Measurements from ENCODE around the gene DAB2IP. TPM values are rescaled to one million over a fixed set of nuclear protein-coding genes. Genes with fewer than 3 reads are reported as not detected.

Gene DAB2IP
- total RNA-seq, 1 donor from 2014 or later: 41.7 TPM

DNA sequence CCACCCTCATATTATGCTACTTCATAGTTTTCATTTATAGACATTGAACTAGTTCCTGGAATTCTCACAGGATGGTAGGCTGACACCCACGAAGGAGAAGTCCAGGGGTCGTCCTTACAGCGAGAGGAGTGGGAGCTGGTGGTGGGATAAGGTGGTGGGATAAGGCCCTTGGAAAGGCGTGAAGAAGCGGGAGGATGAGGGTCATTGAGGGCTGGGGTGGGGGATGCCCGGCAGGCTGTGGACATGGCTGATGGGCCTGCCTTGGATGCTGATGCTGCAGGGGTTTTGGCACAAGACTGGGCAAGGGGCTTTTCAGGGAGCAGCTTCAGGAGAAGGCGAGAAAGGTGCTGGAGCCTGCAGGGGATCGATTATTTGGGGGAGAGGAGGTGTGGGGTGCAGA is 9.4 kb downstream of the DAB2IP start:
- no peaks in the 10 kb centered on the region for H3K79me2 ChIP-seq (ENCODE audit: insufficient read depth, low read length)
- peaks cover 19% of the 10 kb centered on the region for H3K4me1 Mint-ChIP-seq (ENCODE audit: low read depth, unreplicated experiment)
- no peaks in the 10 kb centered on the region for H3K9me3 Mint-ChIP-seq (ENCODE audit: unreplicated experiment)
- DNase-seq (ENCODE audit: low read depth) (no peak), FAIRE-seq (no peak)
- H3K9ac ChIP-seq (ENCODE audit: low read length): no peak overlapping the region
- no peak overlapping the region for H3K4me3 Mint-ChIP-seq (ENCODE audit: unreplicated experiment)
- H3K27ac Mint-ChIP-seq (ENCODE audit: unreplicated experiment): peak overlapping the region; percentile 44
- no peak for TF ChIP-seq EZH2 (IDR thresholded peaks at IDR 0.05; ENCODE audit: insufficient read depth, low read length)
- TF ChIP-seq, protein P1, sequence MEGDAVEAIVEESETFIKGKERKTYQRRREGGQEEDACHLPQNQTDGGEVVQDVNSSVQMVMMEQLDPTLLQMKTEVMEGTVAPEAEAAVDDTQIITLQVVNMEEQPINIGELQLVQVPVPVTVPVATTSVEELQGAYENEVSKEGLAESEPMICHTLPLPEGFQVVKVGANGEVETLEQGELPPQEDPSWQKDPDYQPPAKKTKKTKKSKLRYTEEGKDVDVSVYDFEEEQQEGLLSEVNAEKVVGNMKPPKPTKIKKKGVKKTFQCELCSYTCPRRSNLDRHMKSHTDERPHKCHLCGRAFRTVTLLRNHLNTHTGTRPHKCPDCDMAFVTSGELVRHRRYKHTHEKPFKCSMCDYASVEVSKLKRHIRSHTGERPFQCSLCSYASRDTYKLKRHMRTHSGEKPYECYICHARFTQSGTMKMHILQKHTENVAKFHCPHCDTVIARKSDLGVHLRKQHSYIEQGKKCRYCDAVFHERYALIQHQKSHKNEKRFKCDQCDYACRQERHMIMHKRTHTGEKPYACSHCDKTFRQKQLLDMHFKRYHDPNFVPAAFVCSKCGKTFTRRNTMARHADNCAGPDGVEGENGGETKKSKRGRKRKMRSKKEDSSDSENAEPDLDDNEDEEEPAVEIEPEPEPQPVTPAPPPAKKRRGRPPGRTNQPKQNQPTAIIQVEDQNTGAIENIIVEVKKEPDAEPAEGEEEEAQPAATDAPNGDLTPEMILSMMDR (IDR thresholded peaks at IDR 0.05; ENCODE audit: insufficient read depth, low read depth, low read length): no peak
- H3K36me3 ChIP-seq (ENCODE audit: insufficient read depth, low read length): no peaks in the 10 kb centered on the region
- no peak overlapping the region for H3K4me2 ChIP-seq (ENCODE audit: low read length)
- peaks cover 2% of the 10 kb centered on the region for H3K27me3 Mint-ChIP-seq (ENCODE audit: low read depth, unreplicated experiment)
- H3K27me3 ChIP-seq (ENCODE audit: insufficient read depth, low read length): peaks cover 2% of the 10 kb centered on the region
- H3K9me3 ChIP-seq (ENCODE audit: insufficient read depth, low read depth, low read length): no peaks in the 10 kb centered on the region
- peaks cover 14% of the 10 kb centered on the region for H3K36me3 Mint-ChIP-seq (ENCODE audit: low read depth, unreplicated experiment)
- H3K4me3 ChIP-seq (ENCODE audit: insufficient read depth, low read depth, low read length): no peak overlapping the region
- no peak overlapping the region for H2AFZ ChIP-seq (ENCODE audit: low read depth, low read length)
- H3K4me1 ChIP-seq (ENCODE audit: insufficient read depth, low read length): no peaks in the 10 kb centered on the region
- H4K20me1 ChIP-seq (ENCODE audit: insufficient read depth, low read length): peaks cover 14% of the 10 kb centered on the region
- no peak overlapping the region for H3K27ac ChIP-seq (ENCODE audit: low read depth, low read length)

DNA sequence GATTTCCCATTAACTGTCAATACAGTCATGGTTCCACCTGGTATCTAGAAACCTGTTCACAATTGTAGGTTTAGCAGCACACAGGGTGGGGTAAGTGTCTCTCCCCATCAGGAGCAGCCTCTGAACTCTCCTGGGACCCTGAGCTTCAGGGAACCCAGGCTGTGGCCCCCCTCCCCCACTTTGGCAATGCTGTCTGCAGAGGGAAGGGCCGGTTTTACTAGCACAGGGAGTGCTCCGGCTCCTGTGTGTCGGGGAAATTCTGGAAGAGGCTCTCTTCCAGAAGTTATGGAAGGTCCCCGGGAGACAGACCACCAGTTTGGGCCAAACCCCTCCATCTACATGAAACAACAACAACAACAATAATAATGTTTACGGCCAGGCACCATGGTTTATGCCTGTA is 9.9 kb downstream of the DAB2IP start:
- Histone ChIP-seq H3K27me3 (ENCODE audit: insufficient read depth, low read length) (peaks cover 2% of the 10 kb centered on the region), H4K20me1 (ENCODE audit: insufficient read depth, low read length) (peaks cover 12% of the 10 kb centered on the region), H3K4me1 (ENCODE audit: insufficient read depth, low read length) (no peaks in the 10 kb centered on the region), H3K36me3 (ENCODE audit: insufficient read depth, low read length) (no peaks in the 10 kb centered on the region), H3K4me2 (ENCODE audit: low read length) (no peak overlapping the region), H2AFZ (ENCODE audit: low read depth, low read length) (no peak overlapping the region), H3K79me2 (ENCODE audit: insufficient read depth, low read length) (no peaks in the 10 kb centered on the region), H3K9me3 (ENCODE audit: insufficient read depth, low read depth, low read length) (no peaks in the 10 kb centered on the region), H3K9ac (ENCODE audit: low read length) (no peak overlapping the region), H3K4me3 (ENCODE audit: insufficient read depth, low read depth, low read length) (no peak overlapping the region), H3K27ac (ENCODE audit: low read depth, low read length) (no peak overlapping the region)
- no peak for DNase-seq (ENCODE audit: low read depth)
- FAIRE-seq: no peak
- Mint-ChIP-seq H3K9me3 (ENCODE audit: unreplicated experiment) (no peaks in the 10 kb centered on the region), H3K27ac (ENCODE audit: unreplicated experiment) (no peak overlapping the region), H3K4me1 (ENCODE audit: low read depth, unreplicated experiment) (peaks cover 21% of the 10 kb centered on the region), H3K36me3 (ENCODE audit: low read depth, unreplicated experiment) (peaks cover 14% of the 10 kb centered on the region), H3K27me3 (ENCODE audit: low read depth, unreplicated experiment) (peaks cover 2% of the 10 kb centered on the region), H3K4me3 (ENCODE audit: unreplicated experiment) (no peak overlapping the region)
- TF ChIP-seq, protein P1 (IDR thresholded peaks at IDR 0.05; ENCODE audit: insufficient read depth, low read depth, low read length): no peak
- no peak for TF ChIP-seq EZH2 (IDR thresholded peaks at IDR 0.05; ENCODE audit: insufficient read depth, low read length)

DNA sequence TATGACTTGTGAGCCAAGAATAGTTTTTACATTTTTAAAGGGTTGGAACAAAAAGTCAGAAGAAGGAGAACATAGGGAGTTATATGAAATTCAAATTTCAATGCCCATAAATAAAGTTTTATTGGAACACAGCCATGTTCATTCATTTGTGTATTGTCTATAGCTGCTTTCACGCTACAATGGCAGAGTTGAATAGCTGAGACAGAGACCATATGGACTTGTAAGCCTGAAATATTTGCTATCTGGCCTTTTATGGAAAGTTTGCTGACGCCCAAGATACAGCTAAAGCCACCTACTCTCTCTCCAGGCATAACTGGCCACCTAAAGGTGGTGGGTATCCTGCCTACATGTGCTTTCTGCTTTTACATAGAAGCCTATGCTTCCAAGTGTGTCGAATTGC is 10.9 kb downstream of the DAB2IP start:
- FAIRE-seq: no peak

More for the DNA sequence above, 10.9 kb downstream of the DAB2IP start:
- Histone ChIP-seq H3K36me3 (ENCODE audit: insufficient read depth, low read length) (no peaks in the 10 kb centered on the region), H3K9me3 (ENCODE audit: insufficient read depth, low read depth, low read length) (no peaks in the 10 kb centered on the region), H2AFZ (ENCODE audit: low read depth, low read length) (no peak overlapping the region), H3K4me1 (ENCODE audit: insufficient read depth, low read length) (no peaks in the 10 kb centered on the region), H3K4me3 (ENCODE audit: insufficient read depth, low read depth, low read length) (no peak overlapping the region), H3K79me2 (ENCODE audit: insufficient read depth, low read length) (no peaks in the 10 kb centered on the region), H3K4me2 (ENCODE audit: low read length) (no peak overlapping the region), H3K27ac (ENCODE audit: low read depth, low read length) (no peak overlapping the region), H3K9ac (ENCODE audit: low read length) (no peak overlapping the region), H3K27me3 (ENCODE audit: insufficient read depth, low read length) (peaks cover 2% of the 10 kb centered on the region), H4K20me1 (ENCODE audit: insufficient read depth, low read length) (peaks cover 6% of the 10 kb centered on the region)
- Mint-ChIP-seq H3K9me3 (ENCODE audit: unreplicated experiment) (no peaks in the 10 kb centered on the region), H3K4me1 (ENCODE audit: low read depth, unreplicated experiment) (peaks cover 21% of the 10 kb centered on the region), H3K27ac (ENCODE audit: unreplicated experiment) (no peak overlapping the region), H3K27me3 (ENCODE audit: low read depth, unreplicated experiment) (peaks cover 2% of the 10 kb centered on the region), H3K36me3 (ENCODE audit: low read depth, unreplicated experiment) (peaks cover 9% of the 10 kb centered on the region), H3K4me3 (ENCODE audit: unreplicated experiment) (no peak overlapping the region)
- no peak for DNase-seq (ENCODE audit: low read depth)
- no peak for TF ChIP-seq EZH2 (IDR thresholded peaks at IDR 0.05; ENCODE audit: insufficient read depth, low read length)
- TF ChIP-seq, protein P1 (IDR thresholded peaks at IDR 0.05; ENCODE audit: insufficient read depth, low read depth, low read length): no peak
